Uterus (tissue), 4 donors: ENCODE results near the gene CYS1. TPM values are rescaled to one million over a fixed set of nuclear protein-coding genes. Genes with fewer than 3 reads are reported as not detected.

Experiments used
- DNase-seq, 2 donors: peaks; one replicate each; pipeline ENCODE4 v3.0.0-alpha.2; 2019 to 2020
- H3K27ac ChIP-seq, 2 donors: fragments of 200-600 bp; sonication (generic); 1 replicate in 1 of 2; 2 replicates in 1 of 2; pipeline ENCODE4 v1.5.1; 2016 to 2018
- H3K27me3 ChIP-seq, 2 donors: fragments of 200-600 bp; sonication (generic); one replicate each; pipeline ENCODE4 v1.5.1; 2018 to 2019; ENCODE audit warnings: control low read depth in 1 of 2
- H3K36me3 ChIP-seq, 2 donors: fragments of 200-600 bp; sonication (generic); one replicate each; pipeline ENCODE4 v1.5.1; 2019; ENCODE audit warnings: control low read depth in 1 of 2
- H3K4me1 ChIP-seq, 2 donors: fragments of 200-600 bp; sonication (generic); one replicate each; pipeline ENCODE4 v1.5.1; 2018 to 2019; ENCODE audit warnings: control low read depth in 1 of 2
- H3K4me3 ChIP-seq, 2 donors: fragments of 200-600 bp; sonication (generic); 1 replicate in 1 of 2; 2 replicates in 1 of 2; pipeline ENCODE4 v1.5.1; 2018 to 2019; ENCODE audit warnings: mild to moderate bottlenecking in 1 of 2
- H3K9me3 ChIP-seq, 2 donors: fragments of 200-600 bp; sonication (generic); one replicate each; pipeline ENCODE4 v1.5.1; 2019; ENCODE audit warnings: control low read depth in 1 of 2
- CTCF ChIP-seq, 4 experiments: fragments of 200-600 bp in 2 of 4; fragments of 450-650 bp in 2 of 4; sonication (generic) in 2 of 4; IDR thresholded peaks; one replicate each; pipeline ENCODE4 v1.5.1; 2016 to 2019; ENCODE audit warnings: antibody characterized with exemption in 4 of 4, mild to moderate bottlenecking in 2 of 4, moderate library complexity in 1 of 4
- POLR2A ChIP-seq, 2 donors: fragments of 450-650 bp; IDR thresholded peaks; one replicate each; pipeline ENCODE4 v1.6.1; 2016; ENCODE audit warnings: antibody characterized with exemption in 2 of 2, mild to moderate bottlenecking in 1 of 2, moderate library complexity in 1 of 2
- intact Hi-C: fragments of 100-400 bp; cut with DNase I; formaldehyde crosslinking; loops from one replicate; pipeline ENCODE4 v1.15.1; 2023; ENCODE audit warnings: low total_unique reads
- total RNA-seq, 4 donors: library from RNA; depleted of rRNA in 3 of 4; stranded (reverse); fragments of >200 nt in 3 of 4; gene quantifications; one replicate each; pipeline versions ENCODE4 v1.1.0 to v1.2.4, GENCODE V29; 2014 to 2023
- donor health status: DM: yes; HTN: yes; CAD: no.

The CYS1 gene
- total RNA-seq, 4 donors from 2014 or later: 7.2 to 15.5 (median 11.2) TPM

GRCh38 chr2:10125842-10126631 is 45.8 kb upstream of the CYS1 start:
- no peaks in the 10 kb centered on the region for H3K9me3 ChIP-seq
- H3K4me1 ChIP-seq: peaks cover 0 to 19% of the 10 kb centered on the region in 2 donors
- no peak overlapping the region for H3K4me3 ChIP-seq
- H3K27me3 ChIP-seq: peaks cover 12 to 13% of the 10 kb centered on the region in 2 donors
- DNase-seq: no peak
- no peak overlapping the region for H3K27ac ChIP-seq
- no peaks in the 10 kb centered on the region for H3K36me3 ChIP-seq
- no peak for TF ChIP-seq POLR2A (IDR thresholded peaks at IDR 0.05)
- no peak for TF ChIP-seq CTCF (IDR thresholded peaks at IDR 0.05)
- intact Hi-C loops: no loop called here

GRCh38 chr2:10124538-10125045 is 44.4 kb upstream of the CYS1 start:
- H3K9me3 ChIP-seq: no peaks in the 10 kb centered on the region
- TF ChIP-seq CTCF (IDR thresholded peaks at IDR 0.05): peak; percentile 65 to 80 (median 74)
- TF ChIP-seq POLR2A (IDR thresholded peaks at IDR 0.05): no peak
- DNase-seq: peak in 1 of 2 donors; percentile 49

GRCh38 chr2:10123281-10123680 is 43.1 kb upstream of the CYS1 start:
- Histone ChIP-seq H3K36me3 (no peaks in the 10 kb centered on the region), H3K4me1 (peaks cover 0 to 19% of the 10 kb centered on the region in 2 donors)
- intact Hi-C loops: loop anchor here (2.0 kb wide), 1 partner anchor 314 kb away; no protein-coding TSS in a partner anchor

More at GRCh38 chr2:10124538-10125045, 44.4 kb upstream of the CYS1 start:
- H3K36me3 ChIP-seq: no peaks in the 10 kb centered on the region
- intact Hi-C loops: no loop called here
- H3K27ac ChIP-seq: no peak overlapping the region
- peaks cover 12 to 13% of the 10 kb centered on the region in 2 donors for H3K27me3 ChIP-seq
- H3K4me3 ChIP-seq: no peak overlapping the region
- peaks cover 0 to 19% of the 10 kb centered on the region in 2 donors for H3K4me1 ChIP-seq

GRCh38 chr2:10122500-10123280 is 42.5 kb upstream of the CYS1 start, which contains the start of gene RRM2:
Gene RRM2, plus strand, starts transcription at chr2:10122739. Its CDS starts 60 bp downstream, at chr2:10122799.
- TF ChIP-seq POLR2A (IDR thresholded peaks at IDR 0.05): no peak
- peak in 1 of 4 experiments; percentile 17 for TF ChIP-seq CTCF (IDR thresholded peaks at IDR 0.05)
- Histone ChIP-seq H3K27ac (no peak within 1 kb of the TSS), H3K9me3 (no peaks in the 10 kb centered on the region), H3K4me3 (peak within 1 kb of the TSS; percentile 17 to 40), H3K27me3 (peaks cover 12 to 13% of the 10 kb centered on the region in 2 donors), H3K36me3 (no peaks in the 10 kb centered on the region), H3K4me1 (peaks cover 0 to 19% of the 10 kb centered on the region in 2 donors)
- intact Hi-C loops: loop anchor here (2.0 kb wide), 1 partner anchor 314 kb away; no protein-coding TSS in a partner anchor
- DNase-seq: peak; percentile 89 to 92

More at GRCh38 chr2:10123281-10123680, 43.1 kb upstream of the CYS1 start:
- no peak overlapping the region for H3K4me3 ChIP-seq
- H3K27me3 ChIP-seq: peaks cover 12 to 13% of the 10 kb centered on the region in 2 donors
- no peak overlapping the region for H3K27ac ChIP-seq
- H3K9me3 ChIP-seq: no peaks in the 10 kb centered on the region
- TF ChIP-seq POLR2A (IDR thresholded peaks at IDR 0.05) (no peak), CTCF (IDR thresholded peaks at IDR 0.05) (no peak)
- DNase-seq: no peak
